Smooth muscle cell (in vitro differentiated cells): ENCODE results near the gene TRAF6. TPM values are rescaled to one million over a fixed set of nuclear protein-coding genes. Genes with fewer than 3 reads are reported as not detected.
"Not testable (repeated sequence)": the region's sequence is repeated elsewhere in the genome, so short reads cannot be mapped to it uniquely, and the experiment has no call there.

ENCODE experiments used
- DNase-seq: peaks from one replicate; lab custom pipeline; 2025; ENCODE audit not compliant: unreplicated experiment; lab: John Stamatoyannopoulos, UW
- H2AFZ ChIP-seq: fragments of 200-600 bp; sonication (generic); 2 replicates; pipeline ENCODE4 v1.6.0; 2016; ENCODE audit warnings: antibody characterized with exemption, low read depth, mild to moderate bottlenecking
- H3F3A ChIP-seq: fragments of 200-600 bp; sonication (generic); 2 replicates; pipeline ENCODE4 v1.6.0; 2017; ENCODE audit warnings: antibody characterized with exemption, low read depth
- H3K27ac ChIP-seq: fragments of 200-600 bp; sonication (generic); 2 replicates; pipeline ENCODE4 v1.5.1; 2016; ENCODE audit warnings: low read depth, mild to moderate bottlenecking
- H3K27me3 ChIP-seq: fragments of 200-600 bp; sonication (generic); 2 replicates; pipeline ENCODE4 v1.6.1; 2016; ENCODE audit warnings: low read depth, mild to moderate bottlenecking
- H3K36me3 ChIP-seq: fragments of 200-600 bp; sonication (generic); 2 replicates; pipeline ENCODE4 v1.5.1; 2016; ENCODE audit warnings: low read depth
- H3K4me1 ChIP-seq: fragments of 200-600 bp; sonication (generic); 2 replicates; pipeline ENCODE4 v1.5.1; 2016; ENCODE audit warnings: low read depth
- H3K4me2 ChIP-seq: fragments of 200-600 bp; sonication (generic); 2 replicates; pipeline ENCODE4 v1.6.0; 2016; ENCODE audit warnings: mild to moderate bottlenecking
- H3K4me3 ChIP-seq: fragments of 200-600 bp; sonication (generic); 2 replicates; pipeline ENCODE4 v1.5.1; 2016; ENCODE audit warnings: mild to moderate bottlenecking
- H3K79me2 ChIP-seq: fragments of 200-600 bp; sonication (generic); 2 replicates; pipeline ENCODE4 v1.6.0; 2016; ENCODE audit warnings: low read depth, mild to moderate bottlenecking
- H3K9ac ChIP-seq: fragments of 200-600 bp; sonication (generic); 2 replicates; pipeline ENCODE4 v1.6.0; 2016; ENCODE audit warnings: low read depth
- H3K9me3 ChIP-seq: fragments of 200-600 bp; sonication (generic); replicated peaks from 2 replicates; pipeline ENCODE4 v1.5.1; 2016; ENCODE audit warnings: low read depth
- H4K20me1 ChIP-seq: fragments of 200-600 bp; sonication (generic); 2 replicates; pipeline ENCODE4 v1.6.0; 2016; ENCODE audit warnings: low read depth
- WGBS: methylation state at CpG from one replicate; pipeline ENCODE4 v1.1.7; 2016; ENCODE audit warnings: low lambda C conversion rate; 5-methylcytosine and 5-hydroxymethylcytosine counted together
- polyA plus RNA-seq: library from polyadenylated mRNA; unstranded; fragments of >200 nt; fragmentation: Nextera tagmentation; extraction: Ambion mirVana; gene quantifications from 2 replicates; pipeline ENCODE4 v1.2.1, GENCODE V29; 2016
- total RNA-seq: library from RNA; depleted of rRNA; stranded (reverse); fragments of >200 nt; gene quantifications from 2 replicates; pipeline ENCODE4 v1.2.3, GENCODE V29; 2014
- TF ChIP-seq, protein P1 (sequence below): fragments of 200-600 bp; sonication (generic); IDR thresholded peaks from 2 replicates; pipeline ENCODE4 v1.5.1; 2017; ENCODE audit warnings: borderline replicate concordance, mild to moderate bottlenecking, antibody characterized with exemption; ENCODE audit not compliant: insufficient read depth, poor library complexity, severe bottlenecking

Gene TRAF6
- total and polyA plus RNA-seq, 2 experiments from 2014 or later, result 9.9 to 18.9 TPM

DNA sequence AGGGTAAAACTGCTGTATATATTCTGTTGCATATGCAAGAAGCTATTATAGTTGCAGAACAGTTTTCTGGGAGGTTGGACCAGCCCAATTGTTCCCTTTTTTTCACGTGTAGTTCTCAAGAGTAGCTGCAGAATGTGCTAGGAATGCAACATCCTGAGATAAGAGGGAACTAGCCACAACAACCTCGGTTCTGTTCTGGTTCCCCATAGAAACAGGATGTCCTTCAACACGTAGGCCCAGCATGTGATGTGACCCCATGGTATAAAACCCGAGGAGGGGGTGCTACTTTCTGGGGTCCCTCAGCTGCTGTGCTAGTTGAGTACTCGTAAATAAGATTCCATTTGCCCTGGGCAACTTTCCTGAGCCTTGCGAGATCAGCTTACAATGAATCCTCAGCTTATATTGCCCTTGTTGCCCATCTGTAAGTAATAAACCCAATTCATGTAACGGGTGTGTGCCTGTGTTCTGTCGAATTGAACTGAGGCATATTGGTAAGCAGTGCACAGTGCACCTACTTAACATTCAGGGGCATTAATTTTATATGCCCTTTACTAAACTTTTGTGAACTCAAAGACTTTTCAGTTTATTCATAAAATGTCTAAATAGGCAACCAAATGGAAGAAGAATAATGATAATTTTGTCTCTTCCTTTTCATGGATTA lies 23.0 kb upstream of the TRAF6 start:
- DNase-seq, result no peak
- H3K79me2 ChIP-seq, result no peaks in the 10 kb centered on the region
- no peak overlapping the region for H3K4me2 ChIP-seq
- TF ChIP-seq, protein P1, sequence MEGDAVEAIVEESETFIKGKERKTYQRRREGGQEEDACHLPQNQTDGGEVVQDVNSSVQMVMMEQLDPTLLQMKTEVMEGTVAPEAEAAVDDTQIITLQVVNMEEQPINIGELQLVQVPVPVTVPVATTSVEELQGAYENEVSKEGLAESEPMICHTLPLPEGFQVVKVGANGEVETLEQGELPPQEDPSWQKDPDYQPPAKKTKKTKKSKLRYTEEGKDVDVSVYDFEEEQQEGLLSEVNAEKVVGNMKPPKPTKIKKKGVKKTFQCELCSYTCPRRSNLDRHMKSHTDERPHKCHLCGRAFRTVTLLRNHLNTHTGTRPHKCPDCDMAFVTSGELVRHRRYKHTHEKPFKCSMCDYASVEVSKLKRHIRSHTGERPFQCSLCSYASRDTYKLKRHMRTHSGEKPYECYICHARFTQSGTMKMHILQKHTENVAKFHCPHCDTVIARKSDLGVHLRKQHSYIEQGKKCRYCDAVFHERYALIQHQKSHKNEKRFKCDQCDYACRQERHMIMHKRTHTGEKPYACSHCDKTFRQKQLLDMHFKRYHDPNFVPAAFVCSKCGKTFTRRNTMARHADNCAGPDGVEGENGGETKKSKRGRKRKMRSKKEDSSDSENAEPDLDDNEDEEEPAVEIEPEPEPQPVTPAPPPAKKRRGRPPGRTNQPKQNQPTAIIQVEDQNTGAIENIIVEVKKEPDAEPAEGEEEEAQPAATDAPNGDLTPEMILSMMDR, result no peak
- no peaks in the 10 kb centered on the region for H3K27me3 ChIP-seq
- no peak overlapping the region for H2AFZ ChIP-seq
- no peaks in the 10 kb centered on the region for H3K9me3 ChIP-seq
- H3K36me3 ChIP-seq, result no peaks in the 10 kb centered on the region
- WGBS, result 59% methylated on average over 8 of the region's 8 CpGs
- H3K4me1 ChIP-seq, result no peaks in the 10 kb centered on the region
- H3F3A ChIP-seq, result no peaks in the 10 kb centered on the region
- H3K27ac ChIP-seq, result no peak overlapping the region
- H4K20me1 ChIP-seq, result no peaks in the 10 kb centered on the region
- no peak overlapping the region for H3K4me3 ChIP-seq
- H3K9ac ChIP-seq, result no peak overlapping the region

DNA sequence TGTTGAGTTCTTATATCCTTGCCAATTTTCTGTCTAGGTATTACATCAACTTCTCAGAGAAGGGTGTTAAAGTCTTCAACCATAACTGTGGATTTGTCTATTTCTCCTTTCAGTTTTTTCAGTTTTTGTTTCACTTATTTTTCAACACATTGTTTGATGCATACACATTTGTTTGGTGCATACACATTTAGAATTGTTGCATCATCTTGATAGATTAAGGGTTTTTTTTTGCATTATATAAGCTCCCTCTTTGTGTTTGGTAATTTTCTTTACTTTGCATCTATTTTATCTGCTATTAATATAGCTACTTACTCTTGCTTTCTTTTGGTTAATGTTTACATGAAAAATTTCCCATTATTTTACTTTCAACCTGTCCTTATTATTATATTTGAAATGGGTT lies 20.8 kb upstream of the TRAF6 start:
- Histone ChIP-seq H4K20me1 (no peaks in the 10 kb centered on the region), H3K36me3 (no peaks in the 10 kb centered on the region), H3K79me2 (no peaks in the 10 kb centered on the region), H3K9ac (no peak overlapping the region), H3K4me3 (no peak overlapping the region), H3F3A (no peaks in the 10 kb centered on the region), H3K4me1 (no peaks in the 10 kb centered on the region), H3K4me2 (no peak overlapping the region), H3K27me3 (no peaks in the 10 kb centered on the region), H3K27ac (no peak overlapping the region), H2AFZ (no peak overlapping the region), H3K9me3 (no peaks in the 10 kb centered on the region)
- DNase-seq, result no peak
- TF ChIP-seq, protein P1, result no peak

DNA sequence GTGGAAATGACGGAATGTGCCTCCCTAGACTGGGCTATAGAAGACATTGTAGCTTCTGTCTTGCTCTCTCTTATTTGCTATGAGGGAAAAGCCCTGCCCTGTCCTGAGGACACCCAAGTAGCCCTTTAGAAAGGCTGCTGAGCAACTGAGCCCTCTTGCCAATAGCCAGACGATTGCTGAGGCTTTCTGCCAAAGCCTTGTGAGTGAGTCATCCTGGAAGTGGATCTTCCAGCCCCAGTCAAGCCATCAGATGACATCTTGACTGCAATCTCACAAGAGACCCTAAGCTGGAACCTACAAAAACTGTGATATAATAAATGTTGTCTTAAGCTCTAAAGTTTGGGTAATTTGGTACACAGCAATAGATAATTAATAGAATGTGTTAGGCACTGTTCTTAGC lies 3.9 kb upstream of the TRAF6 start:
- no peak overlapping the region for H2AFZ ChIP-seq
- no peak overlapping the region for H3K9ac ChIP-seq
- DNase-seq, result no peak
- no peaks in the 10 kb centered on the region for H3K27me3 ChIP-seq
- no peak overlapping the region for H3K4me2 ChIP-seq
- H3K27ac ChIP-seq, result no peak overlapping the region
- peaks cover 6% of the 10 kb centered on the region for H3K9me3 ChIP-seq
- peaks cover 8% of the 10 kb centered on the region for H3K79me2 ChIP-seq
- WGBS, result 71% methylated on average over 2 of the region's 2 CpGs
- no peaks in the 10 kb centered on the region for H3K4me1 ChIP-seq
- H3K4me3 ChIP-seq, result no peak overlapping the region
- H3F3A ChIP-seq, result no peaks in the 10 kb centered on the region
- TF ChIP-seq, protein P1, result no peak
- peaks cover 3% of the 10 kb centered on the region for H4K20me1 ChIP-seq
- H3K36me3 ChIP-seq, result no peaks in the 10 kb centered on the region

DNA sequence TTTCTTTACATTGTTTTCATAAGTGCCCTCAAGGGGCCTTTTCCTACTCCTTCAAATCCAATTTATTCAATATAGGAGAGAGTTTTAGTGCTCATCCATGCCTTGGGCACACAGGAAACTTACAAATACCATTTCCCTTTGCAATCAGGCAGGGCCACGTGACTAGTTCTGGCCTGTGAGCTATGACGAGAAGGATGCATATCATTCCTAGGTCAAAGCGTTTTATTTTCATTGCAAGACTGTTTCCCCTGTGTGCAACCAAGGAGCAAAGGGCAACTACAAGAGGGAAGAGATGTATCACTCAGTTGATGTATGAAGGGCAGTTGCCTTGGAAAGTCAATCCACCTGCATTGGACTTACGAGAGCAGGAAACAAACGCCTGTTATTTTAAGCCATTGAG lies 1.9 kb upstream of the TRAF6 start:
- no peaks in the 10 kb centered on the region for H3K27me3 ChIP-seq
- WGBS, result 72% methylated on average over 5 of the region's 5 CpGs
- no peak overlapping the region for H3K9ac ChIP-seq
- H3K79me2 ChIP-seq, result peaks cover 22% of the 10 kb centered on the region
- H3K36me3 ChIP-seq, result no peaks in the 10 kb centered on the region
- H3K9me3 ChIP-seq, result peaks cover 6% of the 10 kb centered on the region
- H3K27ac ChIP-seq, result no peak overlapping the region
- H4K20me1 ChIP-seq, result peaks cover 14% of the 10 kb centered on the region
- no peak overlapping the region for H3K4me3 ChIP-seq
- no peak for DNase-seq
- H3F3A ChIP-seq, result no peaks in the 10 kb centered on the region
- no peaks in the 10 kb centered on the region for H3K4me1 ChIP-seq
- H2AFZ ChIP-seq, result no peak overlapping the region
- TF ChIP-seq, protein P1, result no peak
- H3K4me2 ChIP-seq, result no peak overlapping the region

DNA sequence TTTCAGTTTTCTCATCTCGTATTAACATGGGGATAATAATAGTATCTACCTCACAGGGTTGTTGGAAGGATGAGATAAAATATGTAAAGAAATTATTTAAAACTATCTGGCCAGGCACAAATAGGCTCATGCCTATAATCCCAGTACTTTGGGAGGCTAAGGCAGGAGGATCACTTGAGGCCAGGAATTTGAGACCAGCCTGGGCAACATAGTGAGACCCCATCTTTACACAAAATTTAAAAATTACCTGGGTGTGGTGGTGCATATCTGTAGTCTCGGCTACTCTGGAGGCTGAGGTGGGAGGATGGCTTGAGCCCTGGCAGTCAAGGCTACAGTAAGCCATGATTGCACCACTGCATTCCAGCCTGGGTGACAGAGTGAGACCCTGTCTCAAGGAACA lies 990 bp upstream of the TRAF6 start:
- not testable (repeated sequence) for H3F3A ChIP-seq, H3K9ac ChIP-seq, H3K9me3 ChIP-seq, H3K27me3 ChIP-seq, DNase-seq, H3K36me3 ChIP-seq, H3K4me1 ChIP-seq
- Histone ChIP-seq H3K27ac (peak overlapping the region; percentile 78), H3K4me2 (peak overlapping the region; percentile 82), H3K79me2 (peaks cover 30% of the 10 kb centered on the region), H4K20me1 (peaks cover 22% of the 10 kb centered on the region), H2AFZ (peak overlapping the region; percentile 98), H3K4me3 (peak overlapping the region; percentile 98)
- 94% methylated on average over 2 of the region's 2 CpGs for WGBS
